Activated CD4-positive, alpha-beta memory T cell treated with anti-CD3 and anti-CD28 coated beads, Interleukin-2, amount 10 ng/mL, durations not matched to agents 7 days and 5 days (primary cell): ENCODE results near the gene ROCK2. TPM values are rescaled to one million over a fixed set of nuclear protein-coding genes. Genes with fewer than 3 reads are reported as not detected.
"Not testable (repeated sequence)": the region's sequence is repeated elsewhere in the genome, so short reads cannot be mapped to it uniquely, and the experiment has no call there.

Experiments used
- CTCF ChIA-PET: fragments of 350-600 bp; sonication (Branson Sonifier 250); formaldehyde crosslinking; loops from one replicate; lab custom pipeline; 2021; ENCODE audit warnings: antibody characterized with exemption, inconsistent platforms; lab: Charles Lee
- POLR2A ChIA-PET: fragments of 350-600 bp; sonication (Branson Sonifier 250); formaldehyde crosslinking; loops from one replicate; lab custom pipeline; 2021; ENCODE audit warnings: antibody characterized with exemption; lab: Charles Lee
- DNase-seq: peaks from one replicate; pipeline ENCODE4 v3.0.0-alpha.2; 2020
- H3K27ac Mint-ChIP-seq: one replicate; pipeline ENCODE4 v1.8.0; 2021; ENCODE audit warnings: mild to moderate bottlenecking, mixed read lengths
- H3K27me3 Mint-ChIP-seq: one replicate; pipeline ENCODE4 v1.8.0; 2021; ENCODE audit warnings: mixed read lengths
- H3K36me3 Mint-ChIP-seq: one replicate; pipeline ENCODE4 v1.8.0; 2021; ENCODE audit warnings: low read depth, mixed read lengths
- H3K4me1 Mint-ChIP-seq: one replicate; pipeline ENCODE4 v1.8.0; 2021; ENCODE audit warnings: mixed read lengths
- H3K4me3 Mint-ChIP-seq: one replicate; pipeline ENCODE4 v1.8.0; 2021; ENCODE audit warnings: mild to moderate bottlenecking, mixed read lengths
- H3K9me3 Mint-ChIP-seq: one replicate; pipeline ENCODE4 v1.8.0; 2021; ENCODE audit warnings: mixed read lengths
- total RNA-seq, 2 experiments: library from RNA; stranded (reverse); gene quantifications; one replicate each; pipeline ENCODE4 v1.2.3, GENCODE V29; 2021

ROCK2 gene
- total RNA-seq, 2 experiments from 2014 or later = 21.3 to 22.6 TPM

- Mint-ChIP-seq H3K27me3 (no peaks in the 10 kb centered on the region), H3K4me1 (peaks cover 6% of the 10 kb centered on the region), H3K4me3 (no peak overlapping the region), H3K27ac (no peak overlapping the region), H3K9me3 (no peaks in the 10 kb centered on the region), H3K36me3 (peaks cover 10% of the 10 kb centered on the region)
- ChIA-PET POLR2A (no interaction called here), CTCF (interaction anchor here (1.5 to 1.6 kb wide), 2 partner anchors 10 to 12 kb away, joined by 3 read pairs; no protein-coding TSS in a partner anchor)
- no peak for DNase-seq
Measured at GRCh38 chr2:11239666-11240462, 104.6 kb downstream of the ROCK2 start.

- peaks cover 10% of the 10 kb centered on the region for H3K36me3 Mint-ChIP-seq
- H3K27me3 Mint-ChIP-seq = no peaks in the 10 kb centered on the region
- ChIA-PET POLR2A (no interaction called here), CTCF (interaction anchor here (1.5 kb wide), 1 partner anchor 11 kb away, joined by 3 read pairs; no protein-coding TSS in a partner anchor)
- no peaks in the 10 kb centered on the region for H3K9me3 Mint-ChIP-seq
- H3K4me1 Mint-ChIP-seq = peaks cover 6% of the 10 kb centered on the region
- H3K4me3 Mint-ChIP-seq = no peak overlapping the region
- H3K27ac Mint-ChIP-seq = no peak overlapping the region
- DNase-seq = no peak
Measured at GRCh38 chr2:11239147-11239546, 105.3 kb downstream of the ROCK2 start.

- no peak for DNase-seq
- H3K27ac Mint-ChIP-seq = no peak overlapping the region
- peaks cover 6% of the 10 kb centered on the region for H3K4me1 Mint-ChIP-seq
- POLR2A ChIA-PET = no interaction called here
- peaks cover 5% of the 10 kb centered on the region for H3K36me3 Mint-ChIP-seq
- CTCF ChIA-PET = no interaction called here
- H3K4me3 Mint-ChIP-seq = no peak overlapping the region
- no peaks in the 10 kb centered on the region for H3K9me3 Mint-ChIP-seq
- no peaks in the 10 kb centered on the region for H3K27me3 Mint-ChIP-seq
Measured at GRCh38 chr2:11237122-11237521, 107.3 kb downstream of the ROCK2 start.

GRCh38 chr2:11236335-11236734 lies 108.1 kb downstream of the ROCK2 start:
- Mint-ChIP-seq H3K27ac (no peak overlapping the region), H3K36me3 (peaks cover 5% of the 10 kb centered on the region), H3K4me3 (no peak overlapping the region), H3K27me3 (no peaks in the 10 kb centered on the region), H3K9me3 (no peaks in the 10 kb centered on the region), H3K4me1 (peaks cover 6% of the 10 kb centered on the region)
- ChIA-PET POLR2A (no interaction called here), CTCF (interaction anchor here (1.0 kb wide), 1 partner anchor 175 kb away, joined by 3 read pairs; no protein-coding TSS in a partner anchor)
- DNase-seq = no peak

GRCh38 chr2:11235583-11235982 lies 108.9 kb downstream of the ROCK2 start:
- H3K27ac Mint-ChIP-seq = no peak overlapping the region
- peaks cover 6% of the 10 kb centered on the region for H3K4me1 Mint-ChIP-seq
- no peaks in the 10 kb centered on the region for H3K27me3 Mint-ChIP-seq
- ChIA-PET CTCF (interaction anchor here (0.8 to 1.6 kb wide), 4 partner anchors 103 to 349 kb away, joined by 3 to 4 read pairs (median 3); a partner anchor contains a TSS), POLR2A (interaction anchor here (1.8 kb wide), 1 partner anchor 108 kb away, joined by 5 read pairs; no protein-coding TSS in a partner anchor)
- no peaks in the 10 kb centered on the region for H3K9me3 Mint-ChIP-seq
- no peak overlapping the region for H3K4me3 Mint-ChIP-seq
- no peak for DNase-seq
- peaks cover 5% of the 10 kb centered on the region for H3K36me3 Mint-ChIP-seq

- no peak overlapping the region for H3K27ac Mint-ChIP-seq
Measured at GRCh38 chr2:11234309-11234708, 110.1 kb downstream of the ROCK2 start.

GRCh38 chr2:11231193-11231592 lies 113.2 kb downstream of the ROCK2 start:
- not testable (repeated sequence) for H3K27ac Mint-ChIP-seq

More at GRCh38 chr2:11234309-11234708, 110.1 kb downstream of the ROCK2 start:
- Mint-ChIP-seq H3K9me3 (no peaks in the 10 kb centered on the region), H3K4me1 (peaks cover 6% of the 10 kb centered on the region), H3K27me3 (no peaks in the 10 kb centered on the region), H3K4me3 (no peak overlapping the region), H3K36me3 (peaks cover 5% of the 10 kb centered on the region)
- no peak for DNase-seq
- ChIA-PET CTCF (interaction anchor here (0.7 to 1.6 kb wide), 3 partner anchors 79 to 213 kb away, joined by 3 to 4 read pairs (median 3); partner anchors contain the start of gene SLC66A3), POLR2A (interaction anchor here (1.8 kb wide), 1 partner anchor 109 kb away, joined by 5 read pairs; no protein-coding TSS in a partner anchor)

GRCh38 chr2:11228692-11229091 lies 115.7 kb downstream of the ROCK2 start:
- Mint-ChIP-seq H3K4me3 (no peak overlapping the region), H3K27me3 (no peaks in the 10 kb centered on the region), H3K4me1 (no peaks in the 10 kb centered on the region), H3K9me3 (no peaks in the 10 kb centered on the region), H3K36me3 (peaks cover 10% of the 10 kb centered on the region), H3K27ac (no peak overlapping the region)
- ChIA-PET CTCF (interaction anchor here (0.9 to 1.5 kb wide), 4 partner anchors 11 to 218 kb away, joined by 3 to 5 read pairs (median 4); a partner anchor contains a TSS), POLR2A (no interaction called here)
- no peak for DNase-seq

More at GRCh38 chr2:11231193-11231592, 113.2 kb downstream of the ROCK2 start:
- DNase-seq, H3K9me3 Mint-ChIP-seq, H3K36me3 Mint-ChIP-seq, H3K4me3 Mint-ChIP-seq, H3K27me3 Mint-ChIP-seq, POLR2A ChIA-PET, H3K4me1 Mint-ChIP-seq: not testable (repeated sequence)
- CTCF ChIA-PET = interaction anchor here (1.0 kb wide), 1 partner anchor 396 kb away, joined by 3 read pairs; no protein-coding TSS in a partner anchor

- Mint-ChIP-seq H3K4me1 (no peaks in the 10 kb centered on the region), H3K4me3 (no peak overlapping the region), H3K27me3 (no peaks in the 10 kb centered on the region), H3K9me3 (no peaks in the 10 kb centered on the region), H3K27ac (no peak overlapping the region), H3K36me3 (peaks cover 12% of the 10 kb centered on the region)
- DNase-seq = no peak
- ChIA-PET CTCF (interaction anchor here (0.9 to 1.5 kb wide), 3 partner anchors 12 to 219 kb away, joined by 3 to 5 read pairs (median 4); a partner anchor contains a TSS), POLR2A (interaction anchor here (1.1 kb wide), 1 partner anchor 72 kb away, joined by 3 read pairs; the partner anchor contains the start of gene SLC66A3)
Measured at GRCh38 chr2:11227595-11227994, 116.8 kb downstream of the ROCK2 start.

GRCh38 chr2:11224887-11225286 lies 119.5 kb downstream of the ROCK2 start:
- H3K4me3 Mint-ChIP-seq = no peak overlapping the region
- H3K4me1 Mint-ChIP-seq = no peaks in the 10 kb centered on the region
- H3K9me3 Mint-ChIP-seq = no peaks in the 10 kb centered on the region
- ChIA-PET POLR2A (interaction anchor here (0.6 kb wide), 1 partner anchor 13 kb away, joined by 3 read pairs; no protein-coding TSS in a partner anchor), CTCF (interaction anchor here (1.1 to 1.2 kb wide), 2 partner anchors 34 to 92 kb away, joined by 3 to 4 read pairs; a partner anchor contains a TSS)
- peaks cover 19% of the 10 kb centered on the region for H3K36me3 Mint-ChIP-seq
- no peak for DNase-seq
- no peak overlapping the region for H3K27ac Mint-ChIP-seq
- no peaks in the 10 kb centered on the region for H3K27me3 Mint-ChIP-seq

GRCh38 chr2:11222845-11223244 lies 121.6 kb downstream of the ROCK2 start:
- Mint-ChIP-seq H3K27me3 (no peaks in the 10 kb centered on the region), H3K27ac (no peak overlapping the region), H3K36me3 (peaks cover 26% of the 10 kb centered on the region), H3K4me1 (no peaks in the 10 kb centered on the region), H3K4me3 (no peak overlapping the region), H3K9me3 (no peaks in the 10 kb centered on the region)
- DNase-seq = no peak
- POLR2A ChIA-PET = no interaction called here
- CTCF ChIA-PET = no interaction called here

GRCh38 chr2:11220445-11220844 lies 124.0 kb downstream of the ROCK2 start:
- POLR2A ChIA-PET = no interaction called here
- H3K36me3 Mint-ChIP-seq = peaks cover 25% of the 10 kb centered on the region
- no peaks in the 10 kb centered on the region for H3K27me3 Mint-ChIP-seq
- H3K27ac Mint-ChIP-seq = no peak overlapping the region
- no peak overlapping the region for H3K4me3 Mint-ChIP-seq
- H3K4me1 Mint-ChIP-seq = no peaks in the 10 kb centered on the region
- DNase-seq = no peak
- CTCF ChIA-PET = no interaction called here
- H3K9me3 Mint-ChIP-seq = no peaks in the 10 kb centered on the region

- CTCF ChIA-PET = no interaction called here
Measured at GRCh38 chr2:11215407-11215806, 129.0 kb downstream of the ROCK2 start.

More at GRCh38 chr2:11215407-11215806, 129.0 kb downstream of the ROCK2 start:
- DNase-seq = no peak
- Mint-ChIP-seq H3K27me3 (no peaks in the 10 kb centered on the region), H3K4me1 (no peaks in the 10 kb centered on the region), H3K27ac (no peak overlapping the region), H3K9me3 (no peaks in the 10 kb centered on the region), H3K4me3 (no peak overlapping the region), H3K36me3 (peaks cover 37% of the 10 kb centered on the region)
- POLR2A ChIA-PET = no interaction called here
